Heart right ventricle (tissue), 16 donors: Measurements from ENCODE around the gene NT5M. TPM values are rescaled to one million over a fixed set of nuclear protein-coding genes. Genes with fewer than 3 reads are reported as not detected.

Experiments used
- ATAC-seq, 8 donors: fragments of 200-7000 bp; cut with Tn5 transposase; one replicate each; pipeline ENCODE4 v1.9.1; 2020; ENCODE audit warnings: mild to moderate bottlenecking in 8 of 8, moderate library complexity in 8 of 8, moderate number of reproducible peaks in 1 of 8
- DNase-seq, 2 donors: peaks; one replicate each; pipeline ENCODE4 v3.0.0-alpha.2; 2020
- H3K27ac ChIP-seq, 10 donors: fragments of 200-600 bp; sonication (generic) in 2 of 10; one replicate each; pipeline versions ENCODE4 v1.5.0 to v1.8.0; 2020 to 2022; ENCODE audit warnings: mild to moderate bottlenecking in 3 of 10
- H3K27me3 ChIP-seq, 7 donors: fragments of 200-600 bp; one replicate each; pipeline ENCODE4 v1.8.0; 2021 to 2022; ENCODE audit warnings: mild to moderate bottlenecking in 2 of 7
- H3K36me3 ChIP-seq, 9 donors: fragments of 200-600 bp; sonication (generic) in 1 of 9; one replicate each; pipeline versions ENCODE4 v1.5.0 to v1.8.0; 2020 to 2022; ENCODE audit warnings: mild to moderate bottlenecking in 2 of 9
- H3K4me1 ChIP-seq, 9 donors: fragments of 200-600 bp; sonication (generic) in 1 of 9; one replicate each; pipeline versions ENCODE4 v1.5.0 to v1.8.0; 2020 to 2022; ENCODE audit warnings: mild to moderate bottlenecking in 4 of 9
- H3K4me3 ChIP-seq, 10 donors: fragments of 200-600 bp; sonication (generic) in 2 of 10; one replicate each; pipeline versions ENCODE4 v1.5.0 to v1.8.0; 2020 to 2022; ENCODE audit warnings: mild to moderate bottlenecking in 7 of 10, moderate library complexity in 2 of 10
- H3K9me3 ChIP-seq, 11 donors: fragments of 200-600 bp in 10 of 11; sonication (generic) in 2 of 11; one replicate each; pipeline versions ENCODE4 v1.5.0 to v1.8.0; 2013 to 2022; ENCODE audit warnings: mild to moderate bottlenecking in 2 of 11, control low read depth in 1 of 11, moderate library complexity in 1 of 11
- CTCF ChIP-seq, 9 donors: fragments of 200-600 bp; sonication (generic) in 2 of 9; IDR thresholded peaks; one replicate each; pipeline versions ENCODE4 v1.5.0 to v1.8.0; 2021 to 2022; ENCODE audit warnings: antibody characterized with exemption in 9 of 9, mild to moderate bottlenecking in 5 of 9, moderate library complexity in 1 of 9
- WGBS, 2 donors: extraction: QIAGEN DNeasy Blood & Tissue Kit; methylation state at CpG; one replicate each; pipeline ENCODE4 v1.1.7; 2013; ENCODE audit warnings: inconsistent platforms in 1 of 2; 5-methylcytosine and 5-hydroxymethylcytosine counted together
- intact Hi-C, 10 donors: fragments of 100-400 bp; cut with DNase I; formaldehyde crosslinking; loops; one replicate each; pipeline versions ENCODE4 v1.11.1 to v1.14.2; 2022
- polyA plus RNA-seq, 2 donors: library from polyadenylated mRNA; stranded (reverse); fragments of 200-250 nt; gene quantifications; one replicate each; pipeline ENCODE4 v1.2.3, GENCODE V29; 2013
- total RNA-seq, 10 donors: library from RNA; stranded (reverse); fragmentation: NEBNext Ultra II Directional in 3 of 10; extraction: Animal tissue kit (Norgen Biotek cat#: 25700) in 3 of 10; gene quantifications; one replicate each; pipeline versions ENCODE4 v1.2.1 to v1.2.4, GENCODE V29; 2021 to 2023
- donor health status: Arrhythmogenic right ventricular cardiomyopathy.
- donor health status: ischemic (EF 13 %, LVEDD 7.1; RV severe dilation, severe dysfunction).
- donor health status: healthy with polysubstance abuse.
- donor health status: DM: no; HTN: yes; CAD: no.
- donor health status: DM: no; HTN: no; CAD: no.
- donor health status: ischemic (EF 25% LVEDD 6.9; RV normal size, moderate dysfunction).
- donor health status: ischemic (EF 25% LVEDD 5.7; RV mildly dilated, moderate dysfunction).
- donor health status: healthy.
- donor health status: DM: yes; HTN: yes; CAD: no.
- donor health status: Ischemic cardiomyopathy.
- donor health status: ischemic (EF 35%, LVEDD 5.7; RV mildly dilated, moderate dysfunction).
- donor health status: nonischemic (EF 11% LVEDD 7.7; RV severe dilation, severe dysfunction).
- donor health status: DM: yes; HTN: yes; CAD: no.
- donor health status: PGD.
- donor health status: ischemic (EF 29% LVEDD 5.4; RV normal size, mild dysfunction).
- donor health status: nonischemic (EF 23%, LVEDD 6.1; RV moderate dilation, normal function).

NT5M gene
- total and polyA plus RNA-seq, 12 donors = 4.9 to 15.8 (median 9.8) TPM

GRCh38 chr17:17347234-17347955, 44.2 kb downstream of the NT5M start:
- H3K36me3 ChIP-seq = no peaks in the 10 kb centered on the region
- H3K4me3 ChIP-seq = no peak overlapping the region
- TF ChIP-seq CTCF (IDR thresholded peaks at IDR 0.05) = no peak
- H3K27ac ChIP-seq = no peak overlapping the region
- DNase-seq (no peak), ATAC-seq (no peak)
- intact Hi-C loops = no loop called here
- 93 to 94% methylated on average over 15 of the region's 15 CpGs for WGBS, 2 donors
- peaks cover 0 to 13% (median 9%) of the 10 kb centered on the region in 9 donors for H3K4me1 ChIP-seq
- H3K9me3 ChIP-seq = no peaks in the 10 kb centered on the region
- H3K27me3 ChIP-seq = no peaks in the 10 kb centered on the region

- intact Hi-C loops = no loop called here
- no peak for TF ChIP-seq CTCF (IDR thresholded peaks at IDR 0.05)
Measured at GRCh38 chr17:17347956-17348871, 45.0 kb downstream of the NT5M start.

GRCh38 chr17:17348872-17349723, 45.9 kb downstream of the NT5M start:
- no peak for TF ChIP-seq CTCF (IDR thresholded peaks at IDR 0.05)
- Histone ChIP-seq H3K27ac (no peak overlapping the region), H3K9me3 (no peaks in the 10 kb centered on the region), H3K4me1 (peaks cover 0 to 17% (median 11%) of the 10 kb centered on the region in 9 donors), H3K27me3 (no peaks in the 10 kb centered on the region), H3K36me3 (no peaks in the 10 kb centered on the region), H3K4me3 (no peak overlapping the region)
- ATAC-seq (no peak), DNase-seq (no peak)
- intact Hi-C loops = no loop called here
- WGBS, 2 donors = 64 to 78% methylated on average over 11 of the region's 11 CpGs

More at GRCh38 chr17:17347956-17348871, 45.0 kb downstream of the NT5M start:
- H3K36me3 ChIP-seq = no peaks in the 10 kb centered on the region
- no peak overlapping the region for H3K27ac ChIP-seq
- no peaks in the 10 kb centered on the region for H3K27me3 ChIP-seq
- H3K4me1 ChIP-seq = peaks cover 0 to 17% (median 11%) of the 10 kb centered on the region in 9 donors
- no peaks in the 10 kb centered on the region for H3K9me3 ChIP-seq
- ATAC-seq = no peak
- DNase-seq = no peak
- no peak overlapping the region for H3K4me3 ChIP-seq
- 91 to 94% methylated on average over 10 of the region's 10 CpGs for WGBS, 2 donors

GRCh38 chr17:17349724-17350106, 46.5 kb downstream of the NT5M start:
- ATAC-seq = no peak
- peaks cover 0 to 18% (median 12%) of the 10 kb centered on the region in 9 donors for H3K4me1 ChIP-seq
- intact Hi-C loops = loop anchor here in 5 of 10 donors (10.0 kb wide), 3 partner anchors 85 to 265 kb away; partner anchors contain the start of gene RASD1 (in 4 of the 5)
- H3K9me3 ChIP-seq = no peaks in the 10 kb centered on the region
- DNase-seq = no peak
- H3K36me3 ChIP-seq = no peaks in the 10 kb centered on the region
- no peak overlapping the region for H3K4me3 ChIP-seq
- 53 to 62% methylated on average over 14 of the region's 14 CpGs for WGBS, 2 donors
- no peak for TF ChIP-seq CTCF (IDR thresholded peaks at IDR 0.05)
- no peaks in the 10 kb centered on the region for H3K27me3 ChIP-seq
- no peak overlapping the region for H3K27ac ChIP-seq
